GM23338 (cell line): ENCODE measurements around the gene CLOCK. TPM values are rescaled to one million over a fixed set of nuclear protein-coding genes. Genes with fewer than 3 reads are reported as not detected.
A peak's percentile ranks its signal among the peaks of the same experiment; 100 is the strongest.

ENCODE experiments used
- ATAC-seq: fragments of 200-7000 bp; cut with Tn5 transposase; 3 replicates; pipeline ENCODE4 v1.9.1; 2020
- DNase-seq: peaks from one replicate; pipeline ENCODE4 v3.0.0-alpha.2; 2015; ENCODE audit warnings: low spot score
- H2AFZ ChIP-seq: fragments of 200-600 bp; sonication (generic); 2 replicates; pipeline ENCODE4 v1.8.0; 2016; ENCODE audit warnings: antibody characterized with exemption, mild to moderate bottlenecking, moderate library complexity
- H3F3A ChIP-seq: fragments of 200-600 bp; sonication (generic); replicated peaks from 2 replicates; pipeline ENCODE4 v1.8.0; 2017; ENCODE audit warnings: antibody characterized with exemption, mixed run types, low read depth
- H3K27ac ChIP-seq: fragments of 200-600 bp; sonication (generic); 2 replicates; pipeline ENCODE4 v1.6.1; 2016; ENCODE audit warnings: low read depth
- H3K27me3 ChIP-seq: fragments of 200-600 bp; sonication (generic); 2 replicates; pipeline ENCODE4 v1.8.0; 2016; ENCODE audit warnings: mild to moderate bottlenecking, mixed run types, moderate library complexity; ENCODE audit not compliant: insufficient read depth
- H3K36me3 ChIP-seq: fragments of 200-600 bp; sonication (generic); 2 replicates; pipeline ENCODE4 v1.8.0; 2016; ENCODE audit warnings: mild to moderate bottlenecking; ENCODE audit not compliant: insufficient read depth
- H3K4me1 ChIP-seq: fragments of 200-600 bp; sonication (generic); 2 replicates; pipeline ENCODE4 v1.8.0; 2016; ENCODE audit warnings: mild to moderate bottlenecking, moderate library complexity; ENCODE audit not compliant: insufficient read depth
- H3K4me2 ChIP-seq: fragments of 200-600 bp; sonication (generic); 2 replicates; pipeline ENCODE4 v1.7.1; 2017; ENCODE audit warnings: mixed run types
- H3K4me3 ChIP-seq: fragments of 200-600 bp; sonication (generic); 2 replicates; pipeline ENCODE4 v1.6.1; 2016; ENCODE audit warnings: mixed run types
- H3K79me2 ChIP-seq: fragments of 200-600 bp; sonication (generic); replicated peaks from 2 replicates; pipeline ENCODE4 v1.8.0; 2017; ENCODE audit warnings: mild to moderate bottlenecking; ENCODE audit not compliant: insufficient read depth
- H3K9me2 ChIP-seq: fragments of 200-600 bp; sonication (generic); 2 replicates; pipeline ENCODE4 v1.8.0; 2017; ENCODE audit not compliant: insufficient read depth
- H4K20me1 ChIP-seq: fragments of 200-600 bp; sonication (generic); replicated peaks from 2 replicates; pipeline ENCODE4 v1.8.0; 2017; ENCODE audit warnings: mild to moderate bottlenecking; ENCODE audit not compliant: insufficient read depth
- H3K27ac Mint-ChIP-seq: 2 replicates; pipeline ENCODE4 v1.8.0; 2020; ENCODE audit warnings: inconsistent platforms, mild to moderate bottlenecking, moderate library complexity, mixed read lengths
- H3K27me3 Mint-ChIP-seq: 3 replicates; pipeline ENCODE4 v1.8.0; 2022; ENCODE audit warnings: low read depth, mild to moderate bottlenecking, moderate library complexity, mixed read lengths, inconsistent platforms; ENCODE audit not compliant: insufficient read depth, poor library complexity
- H3K36me3 Mint-ChIP-seq: 3 replicates; pipeline ENCODE4 v1.8.0; 2021; ENCODE audit warnings: low read depth, mild to moderate bottlenecking, inconsistent platforms, moderate library complexity, mixed read lengths
- H3K4me1 Mint-ChIP-seq: 3 replicates; pipeline ENCODE4 v1.8.0; 2020; ENCODE audit warnings: mild to moderate bottlenecking, inconsistent platforms, mixed read lengths
- H3K4me3 Mint-ChIP-seq: 3 replicates; pipeline ENCODE4 v1.8.0; 2021; ENCODE audit warnings: moderate library complexity, mild to moderate bottlenecking, inconsistent platforms, mixed read lengths
- H3K9me3 Mint-ChIP-seq: 3 replicates; pipeline ENCODE4 v1.8.0; 2020; ENCODE audit warnings: moderate library complexity, mild to moderate bottlenecking, inconsistent platforms, mixed read lengths
- POLR2AphosphoS5 ChIP-seq: IDR thresholded peaks from 2 replicates; pipeline ENCODE4 v1.6.1; 2016; ENCODE audit warnings: antibody characterized with exemption, low read depth
- ZNF331 ChIP-seq: fragments of 250-450 bp; sonication (Bioruptor Pico); IDR thresholded peaks from 2 replicates; pipeline ENCODE4 v1.5.0; 2020; ENCODE audit warnings: low read depth, mild to moderate bottlenecking, moderate library complexity
- polyA plus RNA-seq: library from polyadenylated mRNA; unstranded; fragments of >200 nt; fragmentation: Nextera tagmentation; extraction: Ambion mirVana; gene quantifications from 2 replicates; pipeline ENCODE4 v1.2.1, GENCODE V29; 2016
- total RNA-seq: library from RNA; depleted of rRNA; stranded (reverse); fragments of >200 nt; shearing (Covaris generic); gene quantifications from 2 replicates; pipeline ENCODE4 v1.2.3, GENCODE V29; 2014
- TF ChIP-seq, protein P1 (sequence below): fragments of 250-450 bp; sonication (Bioruptor Pico); IDR thresholded peaks from 2 replicates; pipeline ENCODE4 v1.5.0; 2020; ENCODE audit warnings: mild to moderate bottlenecking, moderate library complexity
- TF ChIP-seq, protein P2 (sequence below), 2 experiments: fragments of 200-600 bp in 1 of 2; sonication (generic) in 1 of 2; conservative IDR thresholded peaks; 2 replicates each; pipeline versions ENCODE4 v1.5.1 to v1.6.1; 2016 to 2017; ENCODE audit warnings: antibody characterized with exemption in 2 of 2, low read depth in 2 of 2, mild to moderate bottlenecking in 2 of 2, moderate library complexity in 1 of 2

CLOCK gene
- total and polyA plus RNA-seq, 2 experiments from 2014 or later, result 17.1 to 28.8 TPM

DNA sequence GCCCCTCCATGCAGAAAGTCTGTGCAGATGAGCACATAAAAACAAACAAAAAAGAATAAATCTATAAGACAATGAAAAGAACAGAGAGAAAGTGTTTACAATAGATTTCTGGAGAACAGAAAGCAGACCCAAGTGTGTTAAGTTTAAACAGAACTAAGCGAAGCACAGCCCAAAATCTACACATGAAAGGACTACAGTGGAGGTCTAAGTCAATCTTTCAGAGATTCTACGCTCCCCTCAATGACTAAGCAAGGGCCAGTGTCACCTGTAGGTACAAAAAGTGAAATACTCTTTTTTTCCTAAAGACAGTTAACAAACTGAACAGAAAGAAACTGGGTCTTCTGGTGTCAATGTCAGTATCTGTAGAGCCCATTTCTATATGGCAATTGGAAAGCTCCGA is 18.2 kb downstream of the CLOCK start:
- H3K9me3 Mint-ChIP-seq, result no peaks in the 10 kb centered on the region
- H3K4me1 Mint-ChIP-seq, result peaks cover 36% of the 10 kb centered on the region
- Histone ChIP-seq H3K27ac (peak overlapping the region; percentile 70; the same call in 1 of the 2 replicates), H4K20me1 (0 out of 2 replicates have a peak, but pooled peaks cover 3% of the 10 kb centered on the region), H3K36me3 (no peaks in the 10 kb centered on the region), H3K4me3 (0 out of 2 replicates have a peak overlapping the region, but pooled peaks have one; percentile 26), H3K79me2 (peaks cover 100% of the 10 kb centered on the region), H3K4me1 (peaks cover 32% of the 10 kb centered on the region), H2AFZ (no peak overlapping the region), H3K9me2 (no peaks in the 10 kb centered on the region), H3K27me3 (no peaks in the 10 kb centered on the region), H3F3A (no peaks in the 10 kb centered on the region), H3K4me2 (peak overlapping the region; percentile 40)
- peak overlapping the region; percentile 76 for H3K27ac Mint-ChIP-seq
- peaks cover 8% of the 10 kb centered on the region; the same call in 1 of the 3 replicates for H3K36me3 Mint-ChIP-seq
- ATAC-seq (peak; percentile 57), DNase-seq (peak; percentile 39)
- H3K4me3 Mint-ChIP-seq, result no peak overlapping the region
- TF ChIP-seq, protein P1, sequence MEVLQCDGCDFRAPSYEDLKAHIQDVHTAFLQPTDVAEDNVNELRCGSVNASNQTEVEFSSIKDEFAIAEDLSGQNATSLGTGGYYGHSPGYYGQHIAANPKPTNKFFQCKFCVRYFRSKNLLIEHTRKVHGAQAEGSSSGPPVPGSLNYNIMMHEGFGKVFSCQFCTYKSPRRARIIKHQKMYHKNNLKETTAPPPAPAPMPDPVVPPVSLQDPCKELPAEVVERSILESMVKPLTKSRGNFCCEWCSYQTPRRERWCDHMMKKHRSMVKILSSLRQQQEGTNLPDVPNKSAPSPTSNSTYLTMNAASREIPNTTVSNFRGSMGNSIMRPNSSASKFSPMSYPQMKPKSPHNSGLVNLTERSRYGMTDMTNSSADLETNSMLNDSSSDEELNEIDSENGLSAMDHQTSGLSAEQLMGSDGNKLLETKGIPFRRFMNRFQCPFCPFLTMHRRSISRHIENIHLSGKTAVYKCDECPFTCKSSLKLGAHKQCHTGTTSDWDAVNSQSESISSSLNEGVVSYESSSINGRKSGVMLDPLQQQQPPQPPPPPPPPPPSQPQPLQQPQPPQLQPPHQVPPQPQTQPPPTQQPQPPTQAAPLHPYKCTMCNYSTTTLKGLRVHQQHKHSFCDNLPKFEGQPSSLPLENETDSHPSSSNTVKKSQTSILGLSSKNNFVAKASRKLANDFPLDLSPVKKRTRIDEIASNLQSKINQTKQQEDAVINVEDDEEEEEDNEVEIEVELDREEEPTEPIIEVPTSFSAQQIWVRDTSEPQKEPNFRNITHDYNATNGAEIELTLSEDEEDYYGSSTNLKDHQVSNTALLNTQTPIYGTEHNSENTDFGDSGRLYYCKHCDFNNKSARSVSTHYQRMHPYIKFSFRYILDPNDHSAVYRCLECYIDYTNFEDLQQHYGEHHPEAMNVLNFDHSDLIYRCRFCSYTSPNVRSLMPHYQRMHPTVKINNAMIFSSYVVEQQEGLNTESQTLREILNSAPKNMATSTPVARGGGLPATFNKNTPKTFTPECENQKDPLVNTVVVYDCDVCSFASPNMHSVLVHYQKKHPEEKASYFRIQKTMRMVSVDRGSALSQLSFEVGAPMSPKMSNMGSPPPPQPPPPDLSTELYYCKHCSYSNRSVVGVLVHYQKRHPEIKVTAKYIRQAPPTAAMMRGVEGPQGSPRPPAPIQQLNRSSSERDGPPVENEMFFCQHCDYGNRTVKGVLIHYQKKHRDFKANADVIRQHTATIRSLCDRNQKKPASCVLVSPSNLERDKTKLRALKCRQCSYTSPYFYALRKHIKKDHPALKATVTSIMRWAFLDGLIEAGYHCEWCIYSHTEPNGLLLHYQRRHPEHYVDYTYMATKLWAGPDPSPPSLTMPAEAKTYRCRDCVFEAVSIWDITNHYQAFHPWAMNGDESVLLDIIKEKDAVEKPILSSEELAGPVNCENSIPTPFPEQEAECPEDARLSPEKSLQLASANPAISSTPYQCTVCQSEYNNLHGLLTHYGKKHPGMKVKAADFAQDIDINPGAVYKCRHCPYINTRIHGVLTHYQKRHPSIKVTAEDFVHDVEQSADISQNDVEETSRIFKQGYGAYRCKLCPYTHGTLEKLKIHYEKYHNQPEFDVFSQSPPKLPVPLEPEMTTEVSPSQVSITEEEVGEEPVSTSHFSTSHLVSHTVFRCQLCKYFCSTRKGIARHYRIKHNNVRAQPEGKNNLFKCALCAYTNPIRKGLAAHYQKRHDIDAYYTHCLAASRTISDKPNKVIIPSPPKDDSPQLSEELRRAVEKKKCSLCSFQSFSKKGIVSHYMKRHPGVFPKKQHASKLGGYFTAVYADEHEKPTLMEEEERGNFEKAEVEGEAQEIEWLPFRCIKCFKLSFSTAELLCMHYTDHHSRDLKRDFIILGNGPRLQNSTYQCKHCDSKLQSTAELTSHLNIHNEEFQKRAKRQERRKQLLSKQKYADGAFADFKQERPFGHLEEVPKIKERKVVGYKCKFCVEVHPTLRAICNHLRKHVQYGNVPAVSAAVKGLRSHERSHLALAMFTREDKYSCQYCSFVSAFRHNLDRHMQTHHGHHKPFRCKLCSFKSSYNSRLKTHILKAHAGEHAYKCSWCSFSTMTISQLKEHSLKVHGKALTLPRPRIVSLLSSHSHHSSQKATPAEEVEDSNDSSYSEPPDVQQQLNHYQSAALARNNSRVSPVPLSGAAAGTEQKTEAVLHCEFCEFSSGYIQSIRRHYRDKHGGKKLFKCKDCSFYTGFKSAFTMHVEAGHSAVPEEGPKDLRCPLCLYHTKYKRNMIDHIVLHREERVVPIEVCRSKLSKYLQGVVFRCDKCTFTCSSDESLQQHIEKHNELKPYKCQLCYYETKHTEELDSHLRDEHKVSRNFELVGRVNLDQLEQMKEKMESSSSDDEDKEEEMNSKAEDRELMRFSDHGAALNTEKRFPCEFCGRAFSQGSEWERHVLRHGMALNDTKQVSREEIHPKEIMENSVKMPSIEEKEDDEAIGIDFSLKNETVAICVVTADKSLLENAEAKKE (CRISPR knock-in tag), result no peak
- TF ChIP-seq ZNF331 (CRISPR knock-in tag) (no peak), POLR2AphosphoS5 (no peak)
- TF ChIP-seq, protein P2, sequence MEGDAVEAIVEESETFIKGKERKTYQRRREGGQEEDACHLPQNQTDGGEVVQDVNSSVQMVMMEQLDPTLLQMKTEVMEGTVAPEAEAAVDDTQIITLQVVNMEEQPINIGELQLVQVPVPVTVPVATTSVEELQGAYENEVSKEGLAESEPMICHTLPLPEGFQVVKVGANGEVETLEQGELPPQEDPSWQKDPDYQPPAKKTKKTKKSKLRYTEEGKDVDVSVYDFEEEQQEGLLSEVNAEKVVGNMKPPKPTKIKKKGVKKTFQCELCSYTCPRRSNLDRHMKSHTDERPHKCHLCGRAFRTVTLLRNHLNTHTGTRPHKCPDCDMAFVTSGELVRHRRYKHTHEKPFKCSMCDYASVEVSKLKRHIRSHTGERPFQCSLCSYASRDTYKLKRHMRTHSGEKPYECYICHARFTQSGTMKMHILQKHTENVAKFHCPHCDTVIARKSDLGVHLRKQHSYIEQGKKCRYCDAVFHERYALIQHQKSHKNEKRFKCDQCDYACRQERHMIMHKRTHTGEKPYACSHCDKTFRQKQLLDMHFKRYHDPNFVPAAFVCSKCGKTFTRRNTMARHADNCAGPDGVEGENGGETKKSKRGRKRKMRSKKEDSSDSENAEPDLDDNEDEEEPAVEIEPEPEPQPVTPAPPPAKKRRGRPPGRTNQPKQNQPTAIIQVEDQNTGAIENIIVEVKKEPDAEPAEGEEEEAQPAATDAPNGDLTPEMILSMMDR (conservative IDR thresholded peaks at IDR 0.05; ENCODE audit: low read depth in 2 of 2), result no peak
- H3K27me3 Mint-ChIP-seq, result no peaks in the 10 kb centered on the region
